GM18517 (cell line): Measurements from ENCODE around the gene DICER1.

ENCODE experiments used
- ATAC-seq: cut with Tn5 transposase; IDR thresholded peaks from one replicate; pipeline ENCODE4 v1.9.1; 2021; ENCODE audit warnings: mild to moderate bottlenecking, moderate library complexity; ENCODE audit not compliant: unreplicated experiment

The DICER1 gene

GRCh38 chr14:95126906-95127530 is 30.3 kb downstream of the DICER1 start:
- no peak for ATAC-seq

- no peak for ATAC-seq
These were observed 31.4 kb downstream of the DICER1 start for GRCh38 chr14:95125915-95126314.

- no peak for ATAC-seq
These were observed 32.1 kb downstream of the DICER1 start for GRCh38 chr14:95125221-95125620.

GRCh38 chr14:95123891-95124579 is 33.3 kb downstream of the DICER1 start:
- ATAC-seq: no peak

- ATAC-seq: no peak
These were observed 34.7 kb downstream of the DICER1 start for GRCh38 chr14:95122621-95122945.

GRCh38 chr14:95121911-95122620 is 35.3 kb downstream of the DICER1 start:
- ATAC-seq: no peak

- ATAC-seq: no peak
These were observed 38.0 kb downstream of the DICER1 start for GRCh38 chr14:95119336-95119735.

GRCh38 chr14:95117937-95118721 is 39.2 kb downstream of the DICER1 start:
- ATAC-seq: no peak

- no peak for ATAC-seq
These were observed 43.9 kb downstream of the DICER1 start for GRCh38 chr14:95113476-95113875.

- no peak for ATAC-seq
These were observed 45.7 kb downstream of the DICER1 start for GRCh38 chr14:95111507-95112164.

- no peak for ATAC-seq
These were observed 47.2 kb downstream of the DICER1 start for GRCh38 chr14:95110178-95110577.

GRCh38 chr14:95107711-95108110 is 49.6 kb downstream of the DICER1 start:
- no peak for ATAC-seq

- ATAC-seq: no peak
These were observed 50.4 kb downstream of the DICER1 start for GRCh38 chr14:95106971-95107370.

GRCh38 chr14:95104911-95105310 is 52.4 kb downstream of the DICER1 start:
- ATAC-seq: no peak

GRCh38 chr14:95102680-95103044 is 54.7 kb downstream of the DICER1 start:
- no peak for ATAC-seq

GRCh38 chr14:95101736-95102679 is 55.3 kb downstream of the DICER1 start:
- ATAC-seq: no peak

- no peak for ATAC-seq
These were observed 58.2 kb downstream of the DICER1 start for GRCh38 chr14:95098984-95099599.

GRCh38 chr14:95097385-95097784 is 59.9 kb downstream of the DICER1 start:
- ATAC-seq: no peak

- no peak for ATAC-seq
These were observed 60.9 kb downstream of the DICER1 start for GRCh38 chr14:95096476-95096875.
